Stimulated activated CD4-positive, alpha-beta T cell treated with anti-CD3 and anti-CD28 coated beads, Interleukin-2, amount 100 ng/mL, for 24 hours (primary cell): ENCODE measurements around the gene NPAS3.

Source experiments
- DNase-seq, 2 donors: peaks; one replicate each; pipeline ENCODE4 v3.0.0-alpha.2; 2020

Gene NPAS3

DNA sequence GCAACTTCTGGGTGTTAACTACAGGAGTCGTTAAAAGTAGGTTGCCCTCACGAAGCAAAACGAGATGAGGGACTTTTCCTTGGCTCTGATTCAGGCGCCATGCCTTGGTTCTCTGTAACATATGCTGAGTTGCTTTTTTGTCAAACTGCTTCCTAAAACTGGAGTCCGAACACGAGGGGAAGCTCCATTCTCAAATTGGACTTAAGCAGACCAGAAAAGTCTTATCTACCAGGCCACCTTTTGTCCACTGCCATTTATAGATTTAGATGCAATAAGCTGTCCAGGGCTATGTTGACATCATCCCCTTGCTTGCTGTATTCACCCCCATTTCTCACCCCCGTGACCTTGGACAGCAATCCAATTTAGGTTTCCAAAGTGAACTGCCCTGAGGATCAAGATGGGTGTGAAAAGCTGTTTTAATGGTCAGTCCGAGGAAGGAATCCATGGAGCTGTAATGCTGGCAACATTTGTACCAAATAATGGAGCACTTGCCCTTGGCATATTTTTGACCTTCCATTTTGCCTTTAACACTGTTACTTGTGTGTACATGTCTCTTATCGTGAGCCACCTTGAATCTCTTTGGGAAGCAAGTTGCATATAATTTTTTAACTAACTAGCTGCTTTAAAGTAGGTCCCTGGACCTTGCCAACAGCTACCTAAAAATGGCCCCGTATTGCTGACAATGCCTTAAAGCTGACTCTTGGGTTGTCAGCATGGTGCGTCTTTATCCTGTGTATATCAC lies 714.1 kb downstream of the NPAS3 start:
- DNase-seq: no peak

DNA sequence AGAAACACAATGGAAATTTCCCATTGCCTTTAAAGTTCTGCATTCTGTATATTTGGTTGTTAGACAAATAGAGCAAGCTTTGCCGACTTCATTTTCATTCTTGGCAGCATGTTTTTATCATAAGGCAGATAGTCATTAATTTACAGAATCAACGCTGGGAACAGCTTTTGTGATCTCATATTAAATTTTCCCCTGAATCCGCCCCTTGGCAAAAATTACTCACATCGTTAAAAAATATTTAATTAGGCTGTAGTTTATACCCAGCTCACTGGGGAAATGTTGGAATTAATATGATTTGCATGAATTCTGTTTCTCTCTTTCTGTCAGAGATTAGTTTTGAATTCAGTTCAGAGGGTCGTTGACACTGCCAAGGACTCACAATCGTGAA lies 714.6 kb downstream of the NPAS3 start:
- no peak for DNase-seq

DNA sequence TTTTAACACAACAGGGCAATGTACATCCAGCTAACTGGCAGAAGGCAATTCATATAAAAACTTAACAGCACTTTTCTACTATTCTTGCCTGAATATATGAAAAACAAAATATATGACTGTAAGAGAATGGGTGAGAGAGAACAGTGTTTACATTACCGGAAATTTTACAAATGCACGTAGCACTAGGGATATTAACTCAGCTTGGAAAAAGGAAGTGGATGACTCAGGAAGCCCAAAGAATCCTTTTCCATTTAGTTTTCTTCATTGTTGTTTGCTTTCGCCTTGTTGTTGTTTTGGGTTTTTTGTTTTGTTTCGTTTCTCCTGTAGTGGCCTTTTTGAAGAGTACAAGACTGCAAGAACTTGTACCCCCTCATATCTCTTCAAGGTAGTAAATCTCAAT lies 716.7 kb downstream of the NPAS3 start:
- DNase-seq: no peak

DNA sequence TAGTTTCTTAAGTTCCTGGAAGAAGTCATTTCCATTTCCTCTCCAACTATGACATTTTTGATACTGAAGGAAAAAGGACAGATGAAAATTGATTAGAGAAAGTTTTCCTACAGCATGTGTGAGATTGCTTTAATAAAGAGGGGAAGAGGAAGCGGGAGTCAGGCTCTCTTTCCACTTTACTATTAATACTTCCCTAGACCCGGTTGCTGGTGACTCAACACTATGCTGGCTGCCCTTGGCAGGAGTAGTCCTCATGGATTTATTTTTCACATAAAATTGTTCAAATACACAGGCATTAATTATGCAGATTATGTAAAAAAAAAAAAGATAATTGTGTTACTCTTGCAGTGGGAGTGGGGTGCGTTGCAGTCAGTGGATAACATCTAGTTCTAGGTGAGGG lies 718.8 kb downstream of the NPAS3 start:
- DNase-seq: no peak

DNA sequence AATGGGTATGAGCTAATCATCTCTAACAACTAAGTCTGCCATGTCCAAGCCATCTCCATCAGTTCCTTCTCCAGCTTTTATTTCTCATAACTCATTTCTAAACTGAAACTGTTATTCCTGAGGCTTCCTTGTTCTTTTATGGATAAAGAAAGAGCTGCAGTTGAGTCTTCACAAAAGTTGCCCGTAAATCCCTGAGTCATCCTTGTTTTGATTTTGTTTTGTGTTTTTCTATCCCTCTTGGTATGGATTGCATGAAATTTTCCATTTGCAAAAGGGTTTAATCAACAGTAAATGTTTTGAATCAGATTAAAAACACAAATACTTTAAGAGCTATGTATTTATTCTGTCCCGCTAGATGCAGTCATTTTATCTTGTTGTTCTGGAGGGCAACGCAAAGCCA lies 721.6 kb downstream of the NPAS3 start:
- DNase-seq: no peak

DNA sequence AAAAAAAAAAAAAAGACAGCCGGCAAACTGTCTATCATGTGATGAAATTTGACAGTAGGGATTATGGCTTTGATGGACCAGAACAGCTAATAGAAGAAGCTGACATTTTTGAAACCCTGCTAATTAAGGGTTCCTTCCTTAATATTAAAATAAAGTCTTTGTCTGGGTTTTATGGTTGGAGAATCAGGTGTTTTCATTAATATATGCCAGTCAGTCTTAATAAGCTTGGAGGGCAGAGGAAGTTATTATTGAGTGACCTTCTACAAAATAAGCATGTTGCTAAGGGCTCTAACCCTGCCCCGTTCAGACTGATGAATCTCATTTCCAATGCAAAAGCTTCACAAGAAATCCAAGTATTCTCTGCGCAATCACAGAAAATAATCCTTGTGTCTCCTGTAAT lies 722.4 kb downstream of the NPAS3 start:
- DNase-seq: no peak

DNA sequence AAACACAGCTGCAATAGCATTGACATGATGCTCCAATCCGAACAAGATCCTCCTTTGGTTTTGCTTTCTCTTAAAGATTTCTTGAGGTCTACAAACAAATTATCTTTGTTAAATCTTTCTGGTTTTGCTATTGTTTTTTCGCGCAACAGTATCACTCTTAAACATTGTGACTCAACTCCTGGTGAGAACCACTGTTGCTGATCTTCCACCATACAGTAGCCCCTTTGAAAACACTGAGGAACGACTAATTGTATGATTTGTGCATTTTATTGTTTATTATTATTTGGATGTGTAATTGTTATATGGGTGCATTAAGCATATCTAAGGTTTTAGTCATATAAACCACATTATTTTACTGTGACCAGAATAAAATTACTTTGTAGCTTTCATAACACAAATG lies 729.4 kb downstream of the NPAS3 start:
- no peak for DNase-seq

DNA sequence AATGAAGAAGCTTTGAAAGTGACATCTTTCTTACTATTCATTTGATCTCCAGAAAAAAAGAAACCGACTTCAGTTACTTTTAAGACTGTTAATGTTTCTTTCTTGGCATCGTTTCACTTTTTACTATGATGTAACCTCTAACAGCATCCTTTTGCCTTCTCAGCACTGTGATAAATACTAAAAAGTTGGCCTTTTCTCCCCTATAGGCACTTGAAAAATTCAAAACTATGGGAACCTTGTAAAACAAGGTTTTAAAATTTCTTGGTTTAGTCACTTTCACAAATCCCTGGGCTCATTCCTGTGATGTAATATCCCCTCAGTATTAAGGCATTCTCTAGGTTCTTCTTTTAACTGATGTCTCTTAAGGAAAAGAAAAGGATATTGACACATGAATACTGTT lies 730.4 kb downstream of the NPAS3 start:
- no peak for DNase-seq

DNA sequence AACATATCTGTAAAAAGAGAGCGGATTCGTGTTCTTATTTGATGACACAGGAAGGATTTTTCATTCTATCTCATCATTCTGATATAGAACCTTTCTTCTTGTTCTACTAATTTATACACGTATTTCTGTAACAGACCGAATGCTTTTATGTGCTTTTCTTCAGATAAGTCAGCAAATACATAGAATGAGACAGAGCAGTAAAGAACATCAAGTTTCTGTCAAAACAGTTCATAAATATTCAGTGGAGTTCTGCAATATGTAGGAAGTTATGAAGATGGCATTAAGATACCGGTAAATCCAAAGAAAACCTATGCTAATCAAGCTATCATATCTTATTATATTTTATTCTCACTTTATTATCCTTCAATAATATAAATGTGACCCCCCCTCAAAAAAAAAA lies 731.6 kb downstream of the NPAS3 start:
- DNase-seq: no peak

DNA sequence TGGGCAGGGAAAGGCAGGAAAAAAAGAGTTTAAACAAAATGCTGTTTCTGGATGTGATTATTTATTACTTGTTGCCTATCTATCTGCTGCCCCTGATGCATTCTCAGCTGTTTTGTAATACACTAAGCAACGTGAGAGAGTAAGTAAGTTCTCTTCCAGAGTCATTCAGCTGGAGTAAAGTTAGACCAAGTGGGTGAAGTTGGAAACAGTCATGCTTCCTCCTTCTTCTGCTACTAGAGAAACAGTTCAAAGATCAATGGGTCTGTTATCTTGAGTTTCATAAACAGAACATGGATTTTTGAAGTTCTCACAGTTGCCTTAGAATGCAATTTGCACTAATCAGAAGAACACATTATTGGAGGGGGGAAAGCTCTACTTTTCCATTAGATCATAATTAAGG lies 732.9 kb downstream of the NPAS3 start:
- no peak for DNase-seq

DNA sequence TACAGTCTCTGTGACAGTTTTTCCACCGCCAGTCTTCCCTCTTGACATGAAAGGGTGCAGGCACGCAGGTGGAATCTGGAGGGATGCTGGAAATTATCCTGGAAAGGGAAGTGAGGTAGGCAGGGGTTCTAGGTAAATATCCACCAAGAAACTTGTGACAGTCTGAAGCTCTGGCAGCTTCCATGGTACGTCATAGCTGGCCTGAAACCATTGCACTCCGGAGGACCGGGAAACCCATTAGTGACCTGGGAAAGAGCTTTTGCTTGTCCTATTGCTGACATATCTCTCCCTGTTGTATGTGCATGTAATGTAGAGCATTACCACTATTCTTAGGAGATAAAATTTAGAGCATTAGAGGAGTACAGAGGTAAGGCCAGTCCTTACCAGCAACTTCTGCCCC lies 736.2 kb downstream of the NPAS3 start:
- no peak for DNase-seq

DNA sequence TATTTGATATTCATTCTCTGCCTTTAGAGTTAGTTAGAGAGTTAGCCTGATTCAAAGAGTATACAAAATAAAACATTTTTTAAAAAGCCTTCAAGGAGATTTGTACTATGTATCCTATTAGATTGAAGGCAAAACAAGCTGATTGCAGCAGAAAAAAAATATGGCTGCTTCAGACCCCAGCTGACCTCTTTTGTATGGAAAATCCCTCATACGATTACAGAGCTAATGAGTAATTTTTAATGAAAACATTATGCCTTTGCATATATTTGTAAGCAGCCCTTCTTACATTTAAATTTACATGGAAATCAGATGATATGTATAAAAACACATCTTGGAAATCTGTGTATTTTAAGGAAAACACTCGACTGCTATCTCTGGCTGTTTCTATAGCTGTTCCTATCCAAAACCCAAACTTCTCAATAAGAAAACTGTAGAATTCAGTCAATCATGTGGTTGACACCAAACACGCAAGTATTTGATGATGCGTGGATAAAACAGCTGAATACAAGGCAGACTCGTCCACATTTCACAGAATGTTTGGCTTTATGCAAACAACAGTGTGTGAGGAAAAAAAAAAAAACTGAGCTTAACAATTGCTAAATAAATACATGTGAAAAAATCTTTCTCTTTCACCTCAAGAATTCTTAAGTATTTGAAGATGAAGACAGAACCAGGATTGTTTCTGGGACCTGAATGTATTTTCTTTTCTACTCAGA lies 736.9 kb downstream of the NPAS3 start:
- DNase-seq: no peak

DNA sequence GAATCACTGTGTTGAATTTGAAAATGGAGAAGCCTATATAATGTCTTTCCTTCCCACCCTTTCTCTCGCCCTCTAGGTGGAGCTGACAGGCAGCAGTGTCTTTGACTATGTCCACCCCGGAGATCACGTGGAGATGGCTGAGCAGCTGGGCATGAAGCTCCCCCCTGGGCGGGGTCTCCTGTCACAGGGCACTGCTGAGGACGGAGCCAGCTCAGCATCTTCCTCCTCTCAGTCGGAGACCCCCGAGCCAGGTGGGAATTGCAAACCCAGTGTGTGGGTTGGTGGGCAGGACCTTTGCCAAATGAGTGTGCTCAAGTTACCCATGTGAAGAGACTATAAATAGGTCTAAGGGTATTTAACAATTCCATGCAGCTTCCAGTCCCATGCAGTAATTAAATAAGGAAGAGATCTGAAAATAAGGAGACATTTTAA lies 737.5 kb downstream of the NPAS3 start:
- no peak for DNase-seq

DNA sequence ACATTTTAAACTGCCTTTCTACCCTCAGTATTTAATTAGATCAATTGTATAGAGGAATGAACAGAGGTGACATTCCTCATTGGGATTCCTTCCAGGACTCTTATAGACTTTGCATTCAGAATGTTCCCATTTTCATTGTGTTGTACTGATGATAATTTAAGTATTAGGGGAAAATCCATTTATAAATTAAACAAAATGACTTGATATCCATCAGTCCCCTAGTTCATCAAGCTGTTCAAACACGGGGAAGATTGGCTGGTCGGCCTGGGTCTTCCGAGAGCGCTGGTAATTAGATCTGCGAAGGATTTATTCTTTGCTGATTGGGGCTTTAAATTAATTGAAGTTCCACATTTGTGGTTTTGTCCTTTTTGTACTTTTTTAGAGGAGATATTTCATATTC lies 738.2 kb downstream of the NPAS3 start:
- no peak for DNase-seq

DNA sequence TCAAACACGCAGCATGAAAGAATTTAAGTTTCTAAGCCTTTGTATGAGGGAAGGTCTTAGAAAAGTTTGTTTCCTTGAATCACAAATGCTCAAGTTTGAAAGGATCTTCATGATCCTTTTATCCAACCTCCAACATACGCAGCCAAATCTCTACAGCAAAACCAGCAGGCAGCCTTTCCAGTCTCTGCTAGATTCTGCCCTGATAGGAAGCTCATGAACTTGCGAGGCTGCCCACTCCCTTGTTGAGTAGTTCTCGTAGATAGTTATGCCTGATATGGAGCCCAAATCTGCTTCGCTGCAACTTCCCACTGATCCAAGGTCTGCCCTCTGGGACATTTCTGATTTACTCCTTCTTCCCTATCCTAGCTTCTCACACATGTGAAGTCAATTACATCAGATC lies 739.3 kb downstream of the NPAS3 start:
- DNase-seq: no peak

DNA sequence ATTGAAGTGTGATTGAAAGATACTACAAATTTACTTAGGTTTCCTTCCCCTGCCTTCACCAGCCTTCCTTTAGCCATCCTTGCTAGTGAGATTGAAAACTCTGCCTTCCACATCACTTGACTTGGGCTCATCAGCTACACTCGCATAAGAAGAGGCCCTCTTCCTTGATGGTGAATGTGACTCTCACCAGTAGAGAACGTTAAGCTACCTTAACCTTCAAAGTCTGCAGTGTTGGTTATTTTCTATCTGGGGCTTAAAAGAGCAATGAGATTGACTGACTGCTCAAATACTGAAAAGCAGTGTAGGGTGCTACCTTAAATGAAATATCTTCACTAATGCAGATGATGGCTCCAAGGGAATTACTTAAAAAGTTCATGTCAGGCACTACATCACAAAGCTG lies 740.3 kb downstream of the NPAS3 start:
- no peak for DNase-seq

DNA sequence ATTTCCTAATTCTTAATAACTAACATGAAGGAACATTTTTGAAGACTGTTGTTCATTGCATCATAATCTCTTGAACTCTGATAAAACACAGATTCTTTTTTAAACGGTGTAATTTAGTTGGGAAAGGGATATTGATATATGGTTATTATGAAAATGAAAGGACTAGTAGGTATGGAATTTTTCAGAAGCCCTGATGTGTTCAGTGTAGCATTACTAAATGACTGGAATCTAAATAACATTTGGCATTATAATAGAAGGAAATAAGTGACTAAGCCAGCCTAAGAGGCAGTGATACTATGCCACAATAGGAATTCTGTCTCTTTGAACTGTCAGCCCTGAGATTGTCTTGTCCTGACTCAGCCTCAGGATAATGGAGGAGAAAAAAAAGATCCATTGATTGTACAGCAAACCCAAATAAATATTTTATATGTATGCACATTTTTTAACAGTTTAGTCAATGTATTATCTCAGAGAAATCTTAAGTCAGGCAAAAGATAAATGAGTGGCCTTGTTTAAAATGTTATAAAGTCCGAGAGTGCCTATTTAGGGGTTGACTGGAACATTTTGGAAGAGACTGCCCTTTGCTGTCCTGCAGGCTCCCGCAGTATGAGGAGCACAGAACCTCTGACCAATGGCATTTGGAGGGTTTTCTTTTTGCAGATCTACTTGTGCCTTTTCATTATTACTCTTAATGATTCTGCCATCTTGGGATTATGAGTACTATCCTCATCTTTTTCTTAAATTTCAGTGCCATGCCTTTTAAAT lies 741.0 kb downstream of the NPAS3 start:
- no peak for DNase-seq

DNA sequence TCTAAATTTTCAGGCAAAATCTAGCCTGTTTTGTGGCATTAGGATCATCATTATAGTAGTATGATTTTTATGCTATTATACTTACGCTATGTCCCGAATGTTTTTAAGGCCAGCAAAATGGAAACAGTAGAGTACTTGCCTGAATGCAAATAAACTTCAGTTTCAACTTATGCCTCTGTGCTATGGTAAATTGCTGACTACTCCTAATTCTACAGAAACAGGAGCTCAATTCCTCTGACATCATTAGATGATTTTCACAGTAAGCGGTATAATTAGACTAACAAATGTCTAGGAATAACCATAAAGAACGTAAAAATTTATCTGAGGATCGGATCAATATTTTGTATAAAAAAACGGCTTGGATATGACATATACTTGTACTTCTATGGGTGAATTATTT lies 742.2 kb downstream of the NPAS3 start:
- DNase-seq: no peak

DNA sequence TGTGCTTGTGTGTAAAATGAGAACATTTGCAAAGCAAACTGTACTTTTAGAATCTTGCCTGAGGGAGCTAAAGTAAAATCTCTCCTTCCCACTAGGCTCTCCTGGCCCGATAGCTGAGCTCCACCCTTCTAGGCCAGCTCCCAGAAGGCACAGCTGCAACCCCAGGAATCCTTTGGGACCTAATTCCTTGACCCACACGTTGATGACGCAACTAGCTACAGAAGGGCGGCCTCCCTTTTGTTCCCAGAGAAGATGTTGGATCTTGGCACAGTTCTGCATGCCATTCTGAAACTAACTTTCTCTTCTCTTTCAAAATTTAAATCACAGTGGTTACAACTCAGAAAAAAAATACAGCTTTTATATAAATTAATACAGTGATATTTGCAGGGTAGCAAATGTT lies 744.1 kb downstream of the NPAS3 start:
- no peak for DNase-seq

DNA sequence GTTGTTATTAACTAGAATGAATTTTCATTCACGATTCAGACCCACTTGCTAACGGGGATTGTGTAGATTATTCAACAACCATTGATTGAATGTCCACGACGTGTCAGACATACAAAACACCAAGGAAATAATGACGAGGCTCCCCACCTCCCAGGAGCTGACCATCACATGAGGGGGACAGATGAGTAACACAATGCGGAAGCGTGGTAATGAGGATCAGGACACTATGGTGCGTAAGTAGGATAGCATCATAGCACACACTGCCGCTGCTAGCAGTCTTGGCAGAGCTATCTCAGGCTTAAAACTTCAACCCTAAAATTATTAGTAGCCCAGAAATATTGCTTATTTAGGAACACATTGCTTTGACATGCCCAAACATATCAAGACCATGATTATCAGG lies 746.3 kb downstream of the NPAS3 start:
- DNase-seq: no peak

DNA sequence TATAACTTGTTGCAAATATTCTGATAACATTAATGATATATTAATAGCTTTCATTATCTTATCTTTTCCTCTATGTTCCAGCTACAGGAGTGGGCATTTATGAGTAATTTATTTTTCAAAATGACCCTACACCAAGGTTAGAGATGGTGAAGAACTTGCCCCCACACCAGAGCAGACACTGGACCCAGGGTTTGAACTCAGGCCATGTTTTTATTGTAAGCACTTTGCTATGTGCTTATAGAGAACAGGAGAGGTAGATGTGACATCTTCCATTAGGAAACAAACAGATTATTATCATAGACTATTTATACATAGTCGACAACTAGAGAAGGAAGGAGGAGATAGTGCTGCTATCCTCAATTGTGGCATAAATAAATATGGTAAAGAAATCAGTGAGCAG lies 747.0 kb downstream of the NPAS3 start:
- no peak for DNase-seq

DNA sequence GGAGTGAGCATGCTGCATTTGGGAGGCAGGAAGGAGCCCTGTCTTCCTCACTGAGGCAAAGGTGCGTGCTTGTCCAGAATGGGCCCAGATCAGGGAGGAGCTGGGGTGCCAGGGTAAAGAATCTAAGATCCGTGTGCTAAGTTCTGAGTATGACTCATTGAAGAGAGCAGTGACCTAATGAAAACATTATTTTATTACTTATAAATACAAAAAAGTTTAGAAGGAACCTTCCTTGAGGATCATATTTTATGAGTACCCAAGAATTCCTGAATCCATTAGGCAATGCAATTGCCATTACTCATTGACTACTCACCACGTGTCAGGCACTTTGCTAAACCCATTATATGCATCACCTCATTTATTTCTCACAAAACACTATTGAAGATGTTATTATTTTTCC lies 747.5 kb downstream of the NPAS3 start:
- DNase-seq: no peak

DNA sequence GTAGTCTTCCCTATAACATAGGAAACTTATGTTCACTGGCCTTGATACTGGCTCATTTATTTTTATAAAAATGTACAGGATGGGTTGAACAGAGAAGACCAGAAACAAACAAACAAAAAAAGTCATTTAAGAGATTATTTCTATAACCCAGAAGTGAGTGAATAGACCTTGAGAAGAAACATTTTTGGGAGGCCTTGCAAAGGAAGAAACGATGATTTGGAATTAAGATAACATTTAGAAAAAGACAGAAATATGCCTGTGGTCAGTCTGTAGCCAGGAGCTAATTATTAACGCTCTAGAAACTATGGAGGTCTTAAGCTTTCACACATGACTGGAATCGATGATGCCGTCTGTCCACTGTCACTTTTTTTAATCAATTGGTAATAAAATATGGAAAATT lies 748.2 kb downstream of the NPAS3 start:
- no peak for DNase-seq

DNA sequence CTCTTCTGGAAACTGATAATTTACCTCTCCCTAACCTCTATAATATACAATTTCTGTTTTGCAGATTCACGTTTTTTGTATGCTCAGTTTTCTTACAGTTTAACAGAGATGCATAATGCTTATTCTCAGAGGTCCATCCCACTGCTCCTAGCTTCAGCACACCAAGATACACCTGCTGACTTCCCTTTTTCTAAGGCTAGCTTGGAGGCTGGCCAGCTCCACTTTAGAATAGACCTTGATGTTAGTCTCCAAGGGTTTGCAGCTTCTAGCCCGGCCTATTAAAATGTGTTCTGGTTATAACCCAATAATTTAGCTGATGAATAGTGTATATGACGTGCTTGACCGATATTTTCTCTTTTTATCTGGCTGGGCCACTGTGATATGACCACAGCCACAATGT lies 751.0 kb downstream of the NPAS3 start:
- DNase-seq: no peak
